ENCODE data around the gene SCN2A. TPM values are rescaled to one million over a fixed set of nuclear protein-coding genes. Genes with fewer than 3 reads are reported as not detected.
"Not testable (repeated sequence)": the region's sequence is repeated elsewhere in the genome, so short reads cannot be mapped to it uniquely, and the experiment has no call there.

Gene SCN2A
- polyA plus RNA-seq, 2 of the 4 experiments (the other 2 are of a cell fraction), result 0.01 to 0.05 TPM

- Histone ChIP-seq H3K9me3 (no peaks in the 10 kb centered on the region), H3K4me2 (no peak overlapping the region), H3K4me1 (no peaks in the 10 kb centered on the region), H3K4me3 (no peak overlapping the region), H3K27ac (no peak overlapping the region)
- TF ChIP-seq HOXA7 (CRISPR knock-in tag; IDR thresholded peaks at IDR 0.05) (no peak), MAZ (IDR thresholded peaks at IDR 0.05; ENCODE audit: borderline replicate concordance, low read depth, low read length) (no peak), ZNF302 (CRISPR knock-in tag; IDR thresholded peaks at IDR 0.05) (no peak), JUNB (IDR thresholded peaks at IDR 0.05) (no peak), NR3C1 (IDR thresholded peaks at IDR 0.05) (no peak), KDM1A (IDR thresholded peaks at IDR 0.05; ENCODE audit: low read depth) (no peak), NPAS2 (CRISPR knock-in tag; IDR thresholded peaks at IDR 0.05; ENCODE audit: borderline replicate concordance) (no peak), HOXB5 (CRISPR knock-in tag; IDR thresholded peaks at IDR 0.05) (no peak), SMC3 (IDR thresholded peaks at IDR 0.05) (no peak), E2F6 (IDR thresholded peaks at IDR 0.05; ENCODE audit: borderline replicate concordance, low read depth) (no peak), ESRRA (IDR thresholded peaks at IDR 0.05; ENCODE audit: borderline replicate concordance, low read length) (no peak), BCL3 (IDR thresholded peaks at IDR 0.05) (no peak), RNF2 (IDR thresholded peaks at IDR 0.05; ENCODE audit: borderline replicate concordance, low read depth) (no peak), USF2 (IDR thresholded peaks at IDR 0.05) (no peak), TFCP2L1 (CRISPR knock-in tag; IDR thresholded peaks at IDR 0.05) (no peak)
- no peak for FAIRE-seq
- no peak for ATAC-seq
- DNase-seq (ENCODE audit: low read depth in 1 of 2, low spot score in 1 of 2), result no peak
- POLR2A ChIA-PET, result no interaction called here
- CTCF ChIA-PET, result interaction anchor here (1.0 kb wide), 1 partner anchor 10 kb away, joined by 4 read pairs; no protein-coding TSS in a partner anchor
Observed at GRCh38 chr2:165390875-165391274, 151.7 kb downstream of the SCN2A start.

- 29% methylated on average over 2 of the region's 2 CpGs for WGBS (ENCODE audit: missing lambda C conversion rate)
- Histone ChIP-seq H3K4me2 (no peak overlapping the region), H3K9me3 (no peaks in the 10 kb centered on the region), H3K4me3 (no peak overlapping the region), H3K27ac (no peak overlapping the region), H3K4me1 (no peaks in the 10 kb centered on the region)
- no peak for ATAC-seq
- no peak for FAIRE-seq
- TF ChIP-seq RNF2 (IDR thresholded peaks at IDR 0.05; ENCODE audit: borderline replicate concordance, low read depth) (no peak), FOSB (CRISPR knock-in tag; IDR thresholded peaks at IDR 0.05) (no peak), EHF (CRISPR knock-in tag; IDR thresholded peaks at IDR 0.05) (no peak), FOXS1 (CRISPR knock-in tag; IDR thresholded peaks at IDR 0.05) (no peak)
- ChIA-PET CTCF (interaction anchor here (0.6 to 1.1 kb wide), 2 partner anchors 8 to 501 kb away, joined by 3 read pairs; no protein-coding TSS in a partner anchor), POLR2A (no interaction called here)
- no peak for DNase-seq (ENCODE audit: low read depth in 1 of 2, low spot score in 1 of 2)
Observed at GRCh38 chr2:165391791-165392190, 152.6 kb downstream of the SCN2A start.

GRCh38 chr2:165398603-165399002 lies 159.4 kb downstream of the SCN2A start:
- DNase-seq (ENCODE audit: low read depth in 1 of 2, low spot score in 1 of 2); H3K4me3 ChIP-seq; ATAC-seq; POLR2A ChIA-PET; H3K9me3 ChIP-seq; H3K4me1 ChIP-seq; FAIRE-seq; H3K27ac ChIP-seq; CTCF ChIA-PET; H3K4me2 ChIP-seq: not testable (repeated sequence)
- 18% methylated on average over 3 of the region's 3 CpGs for WGBS (ENCODE audit: missing lambda C conversion rate)

GRCh38 chr2:165401285-165401852 lies 162.2 kb downstream of the SCN2A start:
- 2% methylated on average over 5 of the region's 5 CpGs for WGBS (ENCODE audit: missing lambda C conversion rate)
- no peak overlapping the region for H3K4me2 ChIP-seq
- no peak overlapping the region for H3K27ac ChIP-seq
- POLR2A ChIA-PET, result no interaction called here
- DNase-seq (ENCODE audit: low read depth in 1 of 2, low spot score in 1 of 2) (peak in 1 of 2 experiments; percentile 78), FAIRE-seq (peak; percentile 72), ATAC-seq (peak in 1 of 2 experiments; percentile 74; a peak in 4 of 6 replicates)
- no peaks in the 10 kb centered on the region for H3K4me1 ChIP-seq
- H3K4me3 ChIP-seq, result no peak overlapping the region
- CTCF ChIA-PET, result interaction anchor here (0.7 to 2.6 kb wide), 8 partner anchors 10 to 473 kb away, joined by 3 to 11 read pairs (median 3); partner anchors contain the start of gene SCN2A
- H3K9me3 ChIP-seq, result no peaks in the 10 kb centered on the region
- TF ChIP-seq SREBF2 (IDR thresholded peaks at IDR 0.05), result no peak
- TF ChIP-seq RCOR1 (IDR thresholded peaks at IDR 0.05; ENCODE audit: low read depth, low read length), result no peak
- TF ChIP-seq SMC3 (IDR thresholded peaks at IDR 0.05), result peak; percentile 67
- peak; percentile 80 for TF ChIP-seq MAFK (IDR thresholded peaks at IDR 0.05; ENCODE audit: partially characterized antibody)
- no peak for TF ChIP-seq E2F6 (IDR thresholded peaks at IDR 0.05; ENCODE audit: borderline replicate concordance, low read depth)
- TF ChIP-seq HEYL (CRISPR knock-in tag; IDR thresholded peaks at IDR 0.05), result no peak
- TF ChIP-seq MYC (IDR thresholded peaks at IDR 0.05; ENCODE audit: borderline replicate concordance, low read length), result no peak
- peak; percentile 82 for TF ChIP-seq CTCF (IDR thresholded peaks at IDR 0.05)
- TF ChIP-seq CEBPB (IDR thresholded peaks at IDR 0.05), result no peak
- TF ChIP-seq MAZ (IDR thresholded peaks at IDR 0.05; ENCODE audit: borderline replicate concordance, low read depth, low read length), result no peak
- TF ChIP-seq CBX2 (IDR thresholded peaks at IDR 0.05; ENCODE audit: borderline replicate concordance, low read depth), result no peak

Measured in A549 (cell line).